ENCODE measurements around the gene TMPRSS13.

DNA sequence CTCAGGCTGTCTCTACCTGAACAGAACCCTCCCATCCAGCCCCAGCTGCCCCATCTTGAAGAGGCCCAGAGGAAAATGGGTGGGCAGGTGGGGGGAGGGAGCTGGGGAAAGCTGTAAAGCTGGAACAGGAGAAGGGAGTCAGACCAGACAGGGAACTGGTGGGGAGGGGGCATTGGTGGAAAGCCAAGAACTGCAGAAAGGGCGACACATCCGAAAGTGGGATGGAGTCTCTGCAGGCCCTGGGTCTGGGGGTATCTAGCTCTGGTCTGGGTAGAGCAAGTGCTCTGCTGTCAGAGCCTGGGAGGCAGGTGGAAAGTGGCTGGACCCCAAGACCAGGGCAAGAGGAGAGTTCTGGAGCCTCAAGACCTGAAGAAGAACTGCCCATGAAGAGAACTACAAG lies 7.7 kb downstream of the TMPRSS13 start:
- TF ChIP-seq MXI1 (conservative IDR thresholded peaks at IDR 0.05; ENCODE audit: poor library complexity, severe bottlenecking), result no peak
- TF ChIP-seq, protein P1, sequence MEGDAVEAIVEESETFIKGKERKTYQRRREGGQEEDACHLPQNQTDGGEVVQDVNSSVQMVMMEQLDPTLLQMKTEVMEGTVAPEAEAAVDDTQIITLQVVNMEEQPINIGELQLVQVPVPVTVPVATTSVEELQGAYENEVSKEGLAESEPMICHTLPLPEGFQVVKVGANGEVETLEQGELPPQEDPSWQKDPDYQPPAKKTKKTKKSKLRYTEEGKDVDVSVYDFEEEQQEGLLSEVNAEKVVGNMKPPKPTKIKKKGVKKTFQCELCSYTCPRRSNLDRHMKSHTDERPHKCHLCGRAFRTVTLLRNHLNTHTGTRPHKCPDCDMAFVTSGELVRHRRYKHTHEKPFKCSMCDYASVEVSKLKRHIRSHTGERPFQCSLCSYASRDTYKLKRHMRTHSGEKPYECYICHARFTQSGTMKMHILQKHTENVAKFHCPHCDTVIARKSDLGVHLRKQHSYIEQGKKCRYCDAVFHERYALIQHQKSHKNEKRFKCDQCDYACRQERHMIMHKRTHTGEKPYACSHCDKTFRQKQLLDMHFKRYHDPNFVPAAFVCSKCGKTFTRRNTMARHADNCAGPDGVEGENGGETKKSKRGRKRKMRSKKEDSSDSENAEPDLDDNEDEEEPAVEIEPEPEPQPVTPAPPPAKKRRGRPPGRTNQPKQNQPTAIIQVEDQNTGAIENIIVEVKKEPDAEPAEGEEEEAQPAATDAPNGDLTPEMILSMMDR (IDR thresholded peaks at IDR 0.05; ENCODE audit: poor library complexity, severe bottlenecking), result no peak
- TF ChIP-seq, protein P2, sequence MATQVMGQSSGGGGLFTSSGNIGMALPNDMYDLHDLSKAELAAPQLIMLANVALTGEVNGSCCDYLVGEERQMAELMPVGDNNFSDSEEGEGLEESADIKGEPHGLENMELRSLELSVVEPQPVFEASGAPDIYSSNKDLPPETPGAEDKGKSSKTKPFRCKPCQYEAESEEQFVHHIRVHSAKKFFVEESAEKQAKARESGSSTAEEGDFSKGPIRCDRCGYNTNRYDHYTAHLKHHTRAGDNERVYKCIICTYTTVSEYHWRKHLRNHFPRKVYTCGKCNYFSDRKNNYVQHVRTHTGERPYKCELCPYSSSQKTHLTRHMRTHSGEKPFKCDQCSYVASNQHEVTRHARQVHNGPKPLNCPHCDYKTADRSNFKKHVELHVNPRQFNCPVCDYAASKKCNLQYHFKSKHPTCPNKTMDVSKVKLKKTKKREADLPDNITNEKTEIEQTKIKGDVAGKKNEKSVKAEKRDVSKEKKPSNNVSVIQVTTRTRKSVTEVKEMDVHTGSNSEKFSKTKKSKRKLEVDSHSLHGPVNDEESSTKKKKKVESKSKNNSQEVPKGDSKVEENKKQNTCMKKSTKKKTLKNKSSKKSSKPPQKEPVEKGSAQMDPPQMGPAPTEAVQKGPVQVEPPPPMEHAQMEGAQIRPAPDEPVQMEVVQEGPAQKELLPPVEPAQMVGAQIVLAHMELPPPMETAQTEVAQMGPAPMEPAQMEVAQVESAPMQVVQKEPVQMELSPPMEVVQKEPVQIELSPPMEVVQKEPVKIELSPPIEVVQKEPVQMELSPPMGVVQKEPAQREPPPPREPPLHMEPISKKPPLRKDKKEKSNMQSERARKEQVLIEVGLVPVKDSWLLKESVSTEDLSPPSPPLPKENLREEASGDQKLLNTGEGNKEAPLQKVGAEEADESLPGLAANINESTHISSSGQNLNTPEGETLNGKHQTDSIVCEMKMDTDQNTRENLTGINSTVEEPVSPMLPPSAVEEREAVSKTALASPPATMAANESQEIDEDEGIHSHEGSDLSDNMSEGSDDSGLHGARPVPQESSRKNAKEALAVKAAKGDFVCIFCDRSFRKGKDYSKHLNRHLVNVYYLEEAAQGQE (IDR thresholded peaks at IDR 0.05; ENCODE audit: borderline replicate concordance), result no peak
- no peak for TF ChIP-seq EZH2 (IDR thresholded peaks at IDR 0.05; ENCODE audit: borderline replicate concordance, insufficient read depth, low read length, poor library complexity, severe bottlenecking)
- no peak for TF ChIP-seq RAD21 (conservative IDR thresholded peaks at IDR 0.05)
- no peak for TF ChIP-seq TAF1 (IDR thresholded peaks at IDR 0.05; ENCODE audit: low read depth)

All from neural cell (in vitro differentiated cells).